Vagina (tissue), 2 donors: ENCODE data around the gene ST6GAL1.

Experiments used
- CTCF ChIP-seq, 3 experiments: fragments of 450-650 bp in 2 of 3; fragments of 200-600 bp in 1 of 3; sonication (generic) in 1 of 3; IDR thresholded peaks; one replicate each; pipeline ENCODE4 v1.5.1; 2017 to 2019; ENCODE audit warnings: antibody characterized with exemption in 3 of 3, mild to moderate bottlenecking in 2 of 3, moderate library complexity in 2 of 3
- POLR2A ChIP-seq, 2 donors: fragments of 450-650 bp; IDR thresholded peaks; one replicate each; pipeline ENCODE4 v1.6.1; 2017; ENCODE audit warnings: antibody characterized with exemption in 2 of 2, mild to moderate bottlenecking in 2 of 2, moderate library complexity in 2 of 2
- POLR2AphosphoS5 ChIP-seq, 2 donors: sonication (generic); formaldehyde crosslinking; IDR thresholded peaks; one replicate each; pipeline ENCODE4 v1.9.0; 2017; ENCODE audit warnings: antibody characterized with exemption in 2 of 2, mild to moderate bottlenecking in 2 of 2, low read depth in 1 of 2; ENCODE audit not compliant: insufficient read depth in 1 of 2

- TF ChIP-seq CTCF (IDR thresholded peaks at IDR 0.05) (no peak), POLR2A (IDR thresholded peaks at IDR 0.05) (no peak), POLR2AphosphoS5 (IDR thresholded peaks at IDR 0.05; ENCODE audit: insufficient read depth in 1 of 2, low read depth in 1 of 2) (no peak)
Measured at GRCh38 chr3:186984064-186984463, 53.7 kb downstream of the ST6GAL1 start.
